GM19467 (cell line): ENCODE data around the gene PKP4.

Experiments used
- ATAC-seq: cut with Tn5 transposase; IDR thresholded peaks from one replicate; pipeline ENCODE4 v1.9.1; 2021; ENCODE audit warnings: mild to moderate bottlenecking, moderate library complexity; ENCODE audit not compliant: unreplicated experiment

The PKP4 gene

GRCh38 chr2:158713523-158714138 lies 256.9 kb downstream of the PKP4 start:
- no peak for ATAC-seq

GRCh38 chr2:158714420-158714819 lies 257.7 kb downstream of the PKP4 start:
- ATAC-seq: no peak

DNA sequence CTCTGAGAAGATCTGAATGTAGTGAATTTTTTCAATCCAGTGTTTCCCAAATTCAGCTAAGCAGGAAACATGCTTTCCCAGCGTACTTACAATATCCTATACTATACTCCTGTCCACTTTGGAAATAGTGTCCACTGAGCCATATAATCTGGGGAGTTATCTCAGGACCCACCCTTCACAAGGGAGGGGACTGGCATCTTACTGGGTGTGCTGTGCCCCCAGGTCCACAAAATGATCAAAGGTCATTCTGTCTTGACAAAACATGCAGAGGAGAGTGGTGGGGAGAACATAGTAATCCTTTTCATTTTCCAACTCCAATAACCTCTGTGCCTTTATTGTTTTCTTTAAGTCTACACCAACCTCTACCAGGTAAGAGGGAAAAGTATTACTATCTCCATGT lies 258.6 kb downstream of the PKP4 start:
- ATAC-seq: no peak

DNA sequence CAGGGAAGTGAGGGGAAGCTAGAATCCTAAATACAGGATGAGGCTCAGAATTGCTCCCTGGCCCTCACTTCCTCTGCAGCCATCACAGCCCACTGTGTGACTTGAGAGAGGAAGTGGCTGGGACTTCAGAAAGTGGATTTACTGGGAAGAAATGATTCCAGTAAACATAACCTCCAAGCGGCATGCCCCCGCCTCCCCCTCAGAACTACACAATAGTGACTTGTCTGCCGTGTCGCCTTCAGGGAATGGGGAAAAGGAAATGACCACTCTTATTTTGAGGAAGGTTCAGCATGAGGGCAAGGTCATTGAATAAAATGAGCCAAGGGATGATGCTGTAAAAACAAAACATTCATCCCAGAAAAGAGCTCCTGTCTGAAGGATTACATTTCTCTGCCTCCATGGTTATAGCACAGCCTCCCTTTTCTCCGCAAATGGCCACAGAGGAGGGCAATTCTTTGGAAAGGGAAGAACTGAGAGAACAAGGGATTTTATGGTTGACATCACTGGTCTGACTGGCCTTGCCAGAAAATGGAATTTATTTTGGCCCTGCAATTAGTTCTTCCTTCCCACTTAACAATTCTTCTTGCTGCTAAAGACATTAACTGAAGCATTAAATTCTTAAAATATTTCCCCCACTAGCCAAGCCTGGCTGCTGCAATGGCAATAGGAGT lies 259.5 kb downstream of the PKP4 start:
- no peak for ATAC-seq

DNA sequence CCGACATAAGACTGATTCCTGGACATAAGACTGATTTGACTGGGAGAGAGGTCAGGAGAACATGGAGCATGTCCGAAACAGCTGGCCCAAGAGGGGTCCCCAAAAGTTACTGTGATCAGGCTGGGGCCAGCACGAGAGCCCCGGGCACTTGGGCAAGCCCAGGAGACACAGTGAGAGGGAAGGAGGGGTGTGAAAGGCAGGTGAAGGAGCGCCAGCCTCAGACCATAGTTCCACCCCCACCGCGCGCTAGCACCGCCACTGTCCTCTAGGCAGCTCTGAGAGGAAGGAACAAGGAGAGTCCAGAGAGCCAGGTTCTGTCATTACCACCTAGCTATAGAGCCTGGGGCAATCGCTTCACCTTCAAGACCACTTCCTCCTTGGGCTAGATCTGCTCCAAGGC lies 260.2 kb downstream of the PKP4 start:
- no peak for ATAC-seq

DNA sequence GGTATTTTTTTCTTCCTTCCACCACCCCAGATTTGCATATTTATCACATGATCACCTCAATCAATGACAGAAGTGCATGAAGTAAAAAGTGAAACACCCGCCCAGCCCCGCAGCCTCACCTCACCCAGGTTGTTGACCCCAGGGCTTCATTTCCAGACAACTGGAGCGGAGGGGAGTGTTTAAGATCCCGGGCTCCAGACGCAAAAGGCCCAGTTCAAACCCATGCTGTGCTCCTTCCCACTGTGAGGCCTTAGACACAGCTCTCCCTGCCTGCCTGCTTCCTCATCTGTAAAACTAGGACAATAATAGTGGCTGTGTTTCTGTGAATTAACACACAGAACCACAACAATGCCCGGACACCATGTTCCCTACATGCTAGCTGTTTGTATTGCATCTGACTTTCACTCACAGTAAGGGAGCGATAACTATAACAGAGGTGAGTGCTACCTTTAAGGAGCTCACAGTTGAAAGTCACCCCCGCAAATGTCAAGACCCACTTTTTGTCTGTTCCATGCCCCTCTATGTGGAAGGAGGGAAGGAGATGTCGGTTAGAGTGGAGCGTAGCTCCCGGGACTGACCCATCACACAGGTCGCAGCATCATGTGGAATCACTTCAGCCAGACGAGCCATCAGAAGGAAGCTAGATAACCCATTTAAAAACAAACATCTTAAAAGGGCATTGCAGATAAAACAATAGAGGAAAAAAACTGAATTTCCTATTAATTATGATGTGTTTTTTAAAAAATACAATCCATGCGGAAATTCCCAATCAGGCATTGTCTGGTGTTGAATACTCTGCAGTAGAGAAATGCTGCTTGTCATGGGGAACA lies 260.8 kb downstream of the PKP4 start:
- ATAC-seq: no peak

DNA sequence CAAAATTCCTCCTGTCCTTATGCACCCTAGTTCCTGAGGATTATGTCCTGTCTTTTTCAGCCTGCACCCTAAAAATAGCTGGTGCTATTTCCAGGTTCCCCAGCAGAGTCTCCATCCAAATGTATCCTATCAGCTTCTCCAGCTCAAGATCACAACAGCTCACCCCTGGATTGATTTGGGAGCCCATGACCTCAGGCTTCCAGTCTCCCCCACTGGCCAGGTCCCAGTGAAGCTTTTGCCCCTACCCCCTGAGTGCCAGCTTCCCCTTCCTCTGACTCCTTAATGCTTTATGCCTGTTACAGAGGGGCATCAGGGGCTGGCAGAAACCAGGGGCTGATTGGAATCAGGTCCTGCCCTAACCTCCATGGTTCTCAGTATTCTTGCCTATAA lies 261.4 kb downstream of the PKP4 start:
- no peak for ATAC-seq

- ATAC-seq: no peak
These were observed 262.1 kb downstream of the PKP4 start for GRCh38 chr2:158718851-158719250.

- no peak for ATAC-seq
These were observed 262.7 kb downstream of the PKP4 start for GRCh38 chr2:158719403-158719802.

GRCh38 chr2:158722266-158723105 lies 265.7 kb downstream of the PKP4 start:
- no peak for ATAC-seq

DNA sequence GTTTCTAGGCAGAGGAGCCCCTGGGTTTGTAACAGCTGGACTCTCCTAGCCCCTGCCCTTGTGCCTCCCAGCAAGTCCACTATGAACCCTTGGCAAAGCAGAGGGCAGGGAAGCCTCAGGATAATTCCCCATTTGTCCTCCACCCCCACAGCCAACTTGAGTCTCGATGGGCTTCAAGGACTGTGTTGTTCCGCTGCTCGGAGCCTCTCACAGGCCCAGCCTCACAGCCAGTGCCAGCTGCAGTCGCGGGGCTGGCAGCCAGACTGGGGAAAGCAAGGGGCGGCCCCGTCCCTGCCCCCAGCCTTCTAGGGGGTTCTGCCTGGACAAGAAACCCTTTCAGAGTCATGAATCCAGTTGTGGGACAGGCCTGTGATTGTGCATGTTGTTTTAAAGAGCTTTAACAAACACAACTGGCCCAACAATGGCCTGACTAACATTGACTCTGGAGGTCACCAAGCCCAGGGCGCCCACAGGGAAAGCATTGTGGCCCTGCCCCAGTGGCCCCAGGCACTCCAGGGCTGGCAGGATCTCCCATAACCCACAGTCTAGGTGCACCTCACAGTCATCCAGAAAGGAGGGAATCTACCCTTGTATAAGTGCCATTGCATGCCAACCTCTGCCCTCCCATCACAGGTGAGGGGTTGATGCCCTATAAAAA lies 266.6 kb downstream of the PKP4 start:
- ATAC-seq: no peak

DNA sequence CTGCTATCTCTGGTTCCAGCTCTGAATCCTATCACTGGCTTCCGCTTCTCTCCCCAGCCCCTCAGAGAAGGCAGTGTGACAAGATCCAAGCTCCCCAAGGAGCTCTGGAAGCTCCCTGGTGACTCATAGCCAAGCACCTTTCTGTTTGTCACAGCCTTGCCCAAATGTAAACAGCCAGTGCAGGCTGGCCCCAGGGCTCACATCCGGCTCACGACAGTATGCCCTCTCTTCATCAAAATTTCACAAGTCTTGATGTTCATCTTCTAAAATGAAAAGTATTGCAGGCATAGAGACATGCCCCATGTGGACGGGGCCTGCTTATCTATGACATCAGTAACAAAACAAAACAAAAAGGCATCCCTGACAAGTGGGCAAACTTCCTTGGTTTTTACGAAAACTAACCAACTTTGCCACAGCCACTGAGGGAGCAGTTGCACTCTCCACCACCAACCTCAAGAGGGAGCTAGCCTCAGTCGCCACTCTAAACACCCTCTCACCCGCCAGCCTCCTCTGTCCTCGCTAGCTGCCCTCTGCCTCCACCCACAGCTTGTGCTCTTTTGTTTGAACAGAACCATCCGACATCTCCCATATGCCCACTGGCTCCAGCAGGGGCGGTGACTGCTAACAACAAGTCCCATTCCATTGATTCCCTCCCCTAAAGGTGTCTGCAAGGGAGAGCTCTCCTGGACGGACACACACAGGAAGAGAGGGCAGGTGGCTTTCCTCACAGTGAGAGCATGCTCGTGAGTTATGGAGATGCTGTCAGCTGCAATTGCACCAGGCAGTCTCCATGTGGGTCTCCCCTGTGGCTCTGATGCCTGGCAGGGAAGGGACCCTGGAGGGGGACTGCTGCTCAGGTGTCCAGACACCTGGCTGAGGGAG lies 267.4 kb downstream of the PKP4 start:
- no peak for ATAC-seq

GRCh38 chr2:158724803-158725381 lies 268.1 kb downstream of the PKP4 start:
- ATAC-seq: no peak

DNA sequence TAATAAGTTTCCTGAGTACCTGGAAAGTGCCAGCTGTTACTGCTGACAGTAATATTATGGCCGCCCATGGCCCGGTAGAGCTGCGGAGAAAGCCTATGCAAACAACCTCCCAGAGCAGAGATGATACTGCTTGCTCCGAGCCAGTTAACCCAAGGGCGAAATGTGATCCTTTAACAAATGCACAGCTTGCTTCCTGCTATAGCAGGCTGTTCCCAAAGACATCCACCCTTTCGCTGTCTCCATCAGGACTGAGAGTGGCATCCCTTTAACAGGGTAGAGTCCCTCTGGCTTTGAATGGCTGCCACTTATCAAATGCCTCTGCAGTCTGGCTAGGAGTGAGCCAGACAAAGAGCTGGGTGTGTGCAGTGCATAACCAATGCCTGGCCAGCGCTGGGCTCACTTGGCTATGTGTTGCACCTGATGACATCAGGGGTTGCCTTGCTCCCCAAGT lies 268.7 kb downstream of the PKP4 start:
- no peak for ATAC-seq

DNA sequence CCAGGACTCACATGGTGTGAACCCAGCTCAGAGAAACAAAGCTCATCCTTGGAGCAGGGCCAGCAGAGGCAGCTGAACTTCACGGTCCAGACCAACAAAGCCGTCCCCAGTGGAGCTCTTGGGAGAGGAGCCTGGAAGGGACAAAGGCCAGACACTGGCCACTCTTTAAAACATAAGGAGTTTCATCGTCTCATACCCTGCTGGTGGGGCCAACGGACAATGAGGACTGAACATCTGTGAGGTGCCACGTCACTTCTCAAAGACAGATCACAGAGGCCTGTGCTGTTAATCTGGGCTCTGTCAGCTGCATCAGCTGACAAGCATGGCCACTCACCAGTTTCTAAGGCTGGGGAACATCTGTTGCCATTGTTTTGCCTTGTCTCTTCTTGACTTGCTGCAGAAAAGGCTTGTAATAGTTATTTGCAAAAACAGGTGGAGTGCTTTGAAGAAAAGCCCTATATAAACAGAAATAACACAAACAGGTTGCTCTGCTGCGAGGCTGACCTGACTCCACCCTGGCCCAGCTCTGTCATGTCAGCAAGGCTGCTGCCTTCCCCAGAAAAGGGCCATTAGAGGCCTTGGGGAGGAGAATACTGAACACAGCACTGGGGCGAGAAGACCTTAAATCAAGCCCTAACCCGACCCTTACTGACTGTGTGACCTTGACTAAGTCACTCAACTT lies 270.3 kb downstream of the PKP4 start:
- ATAC-seq: no peak

DNA sequence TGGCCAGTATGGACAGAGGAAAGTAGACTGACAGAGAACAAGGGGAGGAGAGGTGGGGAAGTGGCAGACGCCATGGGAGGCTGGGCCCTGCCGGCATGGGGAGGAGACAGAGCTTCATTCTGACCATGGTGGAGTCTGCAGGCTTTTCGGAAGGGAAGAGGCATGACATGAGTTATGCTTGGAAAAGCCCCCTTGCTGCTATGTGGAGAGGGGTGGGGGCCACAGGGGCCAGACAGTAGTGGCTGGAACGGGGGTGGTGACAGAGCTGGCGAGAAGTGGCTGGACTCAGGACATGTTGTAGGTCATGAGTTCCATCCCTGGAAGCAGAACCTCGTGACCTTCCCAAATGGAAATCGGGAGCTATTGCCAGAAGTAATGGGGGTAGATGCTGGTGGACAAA lies 271.7 kb downstream of the PKP4 start:
- ATAC-seq: no peak

DNA sequence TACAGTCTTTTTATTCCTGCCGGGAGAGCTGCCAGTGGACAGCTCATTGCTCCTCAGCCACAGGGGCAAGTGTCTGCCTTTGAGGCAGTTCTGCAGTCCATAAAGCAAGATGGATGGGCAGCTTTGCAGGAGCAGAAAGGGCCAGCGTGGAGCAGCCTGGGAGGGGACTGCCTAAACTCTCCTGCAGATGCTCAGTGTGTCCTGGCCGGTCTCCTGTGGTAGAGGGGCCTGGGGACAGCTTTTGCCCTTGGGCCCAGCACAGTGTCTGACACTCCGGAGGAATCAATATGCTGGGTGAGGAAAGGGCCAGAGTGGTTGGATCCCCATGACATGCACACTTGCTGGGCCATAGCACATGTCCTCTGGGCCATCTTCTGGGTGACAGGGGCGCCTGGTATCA lies 272.7 kb downstream of the PKP4 start:
- no peak for ATAC-seq

- ATAC-seq: no peak
These were observed 273.3 kb downstream of the PKP4 start for GRCh38 chr2:158729873-158730620.
